Calu3 (cell line): Measurements from ENCODE around the gene NATD1. TPM values are rescaled to one million over a fixed set of nuclear protein-coding genes. Genes with fewer than 3 reads are reported as not detected.

Source experiments
- BruUV-seq: library from RNA; stranded (reverse); fragments of 400-500 nt; replicated peaks from 2 replicates; lab custom pipeline; 2021; lab: Mats Ljungman, UMichigan
- CTCF ChIA-PET: fragments of 300-600 bp; sonication (Branson Sonifier 250); formaldehyde crosslinking; loops from one replicate; lab custom pipeline; 2022; ENCODE audit warnings: antibody characterized with exemption; lab: Charles Lee
- DNase-seq: peaks from one replicate; pipeline ENCODE4 v3.0.0; 2022
- H3K27ac Mint-ChIP-seq: one replicate; pipeline ENCODE4 v1.8.0; 2022; ENCODE audit warnings: mixed read lengths; ENCODE audit not compliant: unreplicated experiment
- H3K27me3 Mint-ChIP-seq: one replicate; pipeline ENCODE4 v1.8.0; 2022; ENCODE audit warnings: mixed read lengths; ENCODE audit not compliant: unreplicated experiment
- H3K36me3 Mint-ChIP-seq: one replicate; pipeline ENCODE4 v1.8.0; 2022; ENCODE audit warnings: mild to moderate bottlenecking, moderate library complexity, mixed read lengths; ENCODE audit not compliant: insufficient read depth, unreplicated experiment
- H3K4me1 Mint-ChIP-seq: one replicate; pipeline ENCODE4 v1.8.0; 2022; ENCODE audit warnings: mild to moderate bottlenecking, low read depth, mixed read lengths; ENCODE audit not compliant: unreplicated experiment
- H3K4me3 Mint-ChIP-seq: one replicate; pipeline ENCODE4 v1.8.0; 2022; ENCODE audit warnings: mild to moderate bottlenecking, low read depth, moderate library complexity, mixed read lengths; ENCODE audit not compliant: unreplicated experiment
- H3K9me3 Mint-ChIP-seq: one replicate; pipeline ENCODE4 v1.8.0; 2022; ENCODE audit warnings: low read depth, mixed read lengths; ENCODE audit not compliant: unreplicated experiment
- intact Hi-C: fragments of 100-400 bp; cut with micrococcal nuclease; formaldehyde crosslinking; loops from one replicate; pipeline ENCODE4 v1.10.0; 2022; ENCODE audit not compliant: unreplicated experiment
- total RNA-seq: library from RNA; stranded (reverse); gene quantifications from 2 replicates; pipeline ENCODE4 v1.2.3, GENCODE V29; 2022
- TF ChIP-seq, protein P1 (sequence below): fragments of 200-600 bp; IDR thresholded peaks from one replicate; pipeline ENCODE4 v1.8.0; 2022; ENCODE audit warnings: antibody characterized with exemption; ENCODE audit not compliant: unreplicated experiment

NATD1 gene
- total RNA-seq, 1 experiment from 2014 or later: 1.5 TPM

DNA sequence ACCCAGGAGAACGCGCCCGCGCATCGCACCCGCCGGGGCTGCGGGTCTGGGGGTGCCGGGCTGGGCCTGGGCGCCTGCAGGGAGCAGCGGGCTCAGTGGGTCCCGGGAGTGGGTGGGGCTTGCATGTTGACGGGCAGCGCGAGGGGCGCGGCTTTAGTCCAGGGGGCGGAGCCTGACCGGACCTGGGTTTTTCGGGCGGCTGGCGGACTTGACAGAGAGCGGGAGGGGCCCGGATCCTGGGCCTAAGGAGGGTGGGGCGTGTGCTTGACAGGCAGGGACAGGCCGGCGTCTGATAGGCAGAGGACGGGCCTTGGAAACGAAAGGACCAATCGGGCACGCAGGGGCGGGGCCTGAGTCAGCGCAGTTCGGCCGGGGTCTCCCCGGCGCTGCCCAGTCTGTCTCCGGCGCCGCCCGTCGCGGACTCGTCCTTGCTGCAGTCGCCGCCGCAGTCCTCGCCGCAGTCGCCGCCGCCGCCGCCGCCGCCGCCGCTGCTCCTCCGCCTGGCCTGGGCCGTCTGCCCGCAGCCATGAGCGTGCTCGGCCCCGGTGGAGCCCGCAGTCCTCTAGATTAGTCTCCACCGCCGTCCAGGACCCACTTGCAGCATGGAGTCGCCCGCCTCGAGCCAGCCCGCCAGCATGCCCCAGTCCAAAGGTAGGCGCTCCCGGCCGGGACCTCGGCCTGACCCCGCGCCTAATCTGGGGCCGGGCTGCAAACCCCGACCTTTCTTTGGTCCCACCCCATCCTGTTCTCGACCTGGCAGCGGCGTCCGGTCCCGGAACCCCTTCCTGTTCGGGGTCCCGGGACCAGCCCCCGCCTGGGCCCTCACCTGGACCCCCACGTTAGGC lies 31.3 kb upstream of the NATD1 start, which contains the start of gene MAP2K3:
TSS of gene MAP2K3 (plus strand) at position 393 of the 845 bp plus-strand sequence. CDS start at position 603, 210 bp downstream.
- Mint-ChIP-seq H3K4me1 (peaks cover 36% of the 10 kb centered on the region), H3K9me3 (no peaks in the 10 kb centered on the region)
- no TSS peak for BruUV-seq

DNA sequence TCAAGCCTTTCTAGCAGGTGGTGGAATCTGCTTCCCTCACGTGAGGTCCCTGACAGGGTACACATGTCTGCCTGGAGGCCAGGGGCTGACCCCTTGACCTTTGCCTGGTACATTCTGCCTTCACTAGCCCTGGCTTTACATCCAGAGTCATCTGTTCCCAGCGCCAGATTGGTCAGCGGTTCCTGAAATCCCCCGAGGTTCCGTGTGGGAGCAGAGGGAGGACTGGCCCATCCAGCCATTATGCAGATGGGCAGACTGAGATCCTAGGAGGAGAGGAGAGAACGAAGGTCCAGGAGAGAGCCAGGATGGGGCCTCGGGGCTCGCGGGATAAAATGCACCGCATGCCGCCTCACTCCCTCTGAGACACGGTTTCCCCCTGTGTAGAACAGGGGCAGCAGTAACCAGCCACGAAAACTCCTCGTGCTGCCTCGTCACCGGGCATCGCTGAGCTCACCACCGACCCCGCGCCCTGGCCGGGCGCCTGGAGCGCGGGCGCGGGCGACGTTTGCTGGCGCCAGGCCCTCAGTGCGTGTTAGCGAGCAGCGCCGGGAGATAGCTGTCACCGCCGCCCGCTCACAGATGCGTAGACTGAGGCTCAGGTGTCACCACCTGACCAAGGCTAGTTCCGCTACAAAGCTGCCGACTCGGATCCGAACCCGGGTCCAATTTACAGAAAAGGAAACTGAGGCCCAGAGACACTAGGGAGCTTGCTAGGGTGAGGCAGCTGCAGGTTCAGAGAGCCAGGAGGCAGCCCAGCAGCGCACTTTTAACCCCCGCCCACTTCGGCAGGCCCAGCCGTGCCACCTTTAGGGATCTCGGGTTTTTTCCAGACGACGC lies 30.5 kb upstream of the NATD1 start:
- peak overlapping the region; percentile 89 for H3K4me3 Mint-ChIP-seq
- CTCF ChIA-PET: no interaction called here
- peaks cover 62% of the 10 kb centered on the region for H3K36me3 Mint-ChIP-seq
- TF ChIP-seq, protein P1, sequence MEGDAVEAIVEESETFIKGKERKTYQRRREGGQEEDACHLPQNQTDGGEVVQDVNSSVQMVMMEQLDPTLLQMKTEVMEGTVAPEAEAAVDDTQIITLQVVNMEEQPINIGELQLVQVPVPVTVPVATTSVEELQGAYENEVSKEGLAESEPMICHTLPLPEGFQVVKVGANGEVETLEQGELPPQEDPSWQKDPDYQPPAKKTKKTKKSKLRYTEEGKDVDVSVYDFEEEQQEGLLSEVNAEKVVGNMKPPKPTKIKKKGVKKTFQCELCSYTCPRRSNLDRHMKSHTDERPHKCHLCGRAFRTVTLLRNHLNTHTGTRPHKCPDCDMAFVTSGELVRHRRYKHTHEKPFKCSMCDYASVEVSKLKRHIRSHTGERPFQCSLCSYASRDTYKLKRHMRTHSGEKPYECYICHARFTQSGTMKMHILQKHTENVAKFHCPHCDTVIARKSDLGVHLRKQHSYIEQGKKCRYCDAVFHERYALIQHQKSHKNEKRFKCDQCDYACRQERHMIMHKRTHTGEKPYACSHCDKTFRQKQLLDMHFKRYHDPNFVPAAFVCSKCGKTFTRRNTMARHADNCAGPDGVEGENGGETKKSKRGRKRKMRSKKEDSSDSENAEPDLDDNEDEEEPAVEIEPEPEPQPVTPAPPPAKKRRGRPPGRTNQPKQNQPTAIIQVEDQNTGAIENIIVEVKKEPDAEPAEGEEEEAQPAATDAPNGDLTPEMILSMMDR: no peak
- H3K4me1 Mint-ChIP-seq: peaks cover 40% of the 10 kb centered on the region
- intact Hi-C loops: loop anchor here (10.0 kb wide), 1 partner anchor 231 kb away; no protein-coding TSS in a partner anchor
- no peaks in the 10 kb centered on the region for H3K27me3 Mint-ChIP-seq
- no peaks in the 10 kb centered on the region for H3K9me3 Mint-ChIP-seq
- BruUV-seq: no TSS peak
- no peak for DNase-seq
- no peak overlapping the region for H3K27ac Mint-ChIP-seq

More for the DNA sequence above, 31.3 kb upstream of the NATD1 start, which contains the start of gene MAP2K3:
- DNase-seq: peak; percentile 96
- intact Hi-C loops: loop anchor here (5.0 to 10.0 kb wide), 2 partner anchors 157 to 230 kb away; partner anchors contain the start of gene DHRS7B
- Mint-ChIP-seq H3K27ac (peak within 1 kb of the TSS; percentile 98), H3K36me3 (peaks cover 68% of the 10 kb centered on the region), H3K27me3 (no peaks in the 10 kb centered on the region), H3K4me3 (peak within 1 kb of the TSS; percentile 89)
- TF ChIP-seq, protein P1: no peak
- CTCF ChIA-PET: interaction anchor here (1.1 kb wide), 1 partner anchor 221 kb away, joined by 3 read pairs; no protein-coding TSS in a partner anchor

DNA sequence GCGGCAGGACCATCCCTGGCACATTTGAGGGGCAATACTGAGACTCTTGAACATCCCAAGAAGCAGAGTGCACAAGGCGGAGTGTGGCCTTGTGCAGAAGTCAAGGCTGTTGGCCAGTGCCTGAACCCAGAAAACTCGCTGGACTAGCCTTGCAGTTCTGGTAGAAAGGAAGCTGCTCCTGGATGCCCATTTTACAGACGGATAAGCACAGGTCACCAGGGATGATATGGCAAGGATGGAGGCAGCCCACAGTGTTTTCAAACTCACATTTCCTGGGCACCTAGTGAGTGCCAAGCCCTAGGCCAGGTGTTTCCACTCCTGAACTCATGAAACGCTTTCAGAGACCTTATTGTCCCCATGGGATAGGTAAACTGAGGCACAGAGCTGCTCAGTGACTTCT lies 29.6 kb upstream of the NATD1 start:
- Mint-ChIP-seq H3K4me3 (peak overlapping the region; percentile 9), H3K9me3 (no peaks in the 10 kb centered on the region), H3K27me3 (no peaks in the 10 kb centered on the region), H3K27ac (no peak overlapping the region), H3K4me1 (peaks cover 46% of the 10 kb centered on the region), H3K36me3 (peaks cover 54% of the 10 kb centered on the region)
- TF ChIP-seq, protein P1: no peak
- DNase-seq: no peak
- no TSS peak for BruUV-seq
- CTCF ChIA-PET: interaction anchor here (0.9 to 1.2 kb wide), 2 partner anchors 8 to 229 kb away, joined by 3 to 7 read pairs; no protein-coding TSS in a partner anchor
- intact Hi-C loops: loop anchor here (10.0 kb wide), 1 partner anchor 232 kb away; no protein-coding TSS in a partner anchor

DNA sequence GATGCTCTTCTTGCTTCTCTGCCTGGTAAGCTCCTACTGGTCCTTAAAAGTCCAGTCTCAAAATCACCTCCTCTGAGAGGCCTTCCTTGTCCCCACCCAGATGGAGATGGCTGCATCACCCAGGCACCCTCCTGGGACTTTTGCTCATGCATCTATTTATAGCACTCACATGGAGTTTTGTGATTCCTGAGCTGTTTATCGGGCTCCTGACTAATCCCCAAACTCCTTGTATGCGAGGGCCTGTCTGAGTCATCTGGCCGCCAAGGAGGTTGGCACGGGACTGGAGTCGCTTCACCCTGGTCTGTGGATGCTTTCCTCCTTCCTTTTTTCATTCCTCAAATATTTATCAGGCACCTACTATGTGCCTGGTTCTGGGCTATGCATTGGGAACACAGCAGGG lies 29.0 kb upstream of the NATD1 start:
- intact Hi-C loops: loop anchor here (10.0 kb wide), 1 partner anchor 233 kb away; no protein-coding TSS in a partner anchor
- peaks cover 48% of the 10 kb centered on the region for H3K36me3 Mint-ChIP-seq
- H3K27ac Mint-ChIP-seq: peak overlapping the region; percentile 65
- TF ChIP-seq, protein P1: no peak
- BruUV-seq: no TSS peak
- no peaks in the 10 kb centered on the region for H3K27me3 Mint-ChIP-seq
- CTCF ChIA-PET: interaction anchor here (0.9 to 1.2 kb wide), 2 partner anchors 8 to 229 kb away, joined by 3 to 7 read pairs; no protein-coding TSS in a partner anchor
- peak; percentile 55 for DNase-seq
- H3K4me1 Mint-ChIP-seq: peaks cover 46% of the 10 kb centered on the region
- no peaks in the 10 kb centered on the region for H3K9me3 Mint-ChIP-seq
- H3K4me3 Mint-ChIP-seq: peak overlapping the region; percentile 9
